Measurements from ENCODE around the gene SEMA3B. TPM values are rescaled to one million over a fixed set of nuclear protein-coding genes. Genes with fewer than 3 reads are reported as not detected.

SEMA3B gene
- total RNA-seq, 1 donor from 2014 or later = 5.4 TPM

GRCh38 chr3:50325113-50325480, 56.1 kb downstream of the SEMA3B start:
- TF ChIP-seq CTCF (IDR thresholded peaks at IDR 0.05; ENCODE audit: partially characterized antibody, unreplicated experiment) = no peak
- no peak overlapping the region for H3K27ac Mint-ChIP-seq (ENCODE audit: unreplicated experiment)
- H3K36me3 Mint-ChIP-seq (ENCODE audit: unreplicated experiment) = no peaks in the 10 kb centered on the region
- peaks cover 8% of the 10 kb centered on the region for H3K27me3 Mint-ChIP-seq (ENCODE audit: unreplicated experiment)
- no peak overlapping the region for H3K4me3 Mint-ChIP-seq (ENCODE audit: unreplicated experiment)
- DNase-seq = no peak
- H3K4me1 Mint-ChIP-seq (ENCODE audit: low read depth, unreplicated experiment) = peaks cover 10% of the 10 kb centered on the region
- peaks cover 6% of the 10 kb centered on the region for H3K9me3 Mint-ChIP-seq (ENCODE audit: unreplicated experiment)

- Mint-ChIP-seq H3K9me3 (ENCODE audit: unreplicated experiment) (peaks cover 6% of the 10 kb centered on the region), H3K4me3 (ENCODE audit: unreplicated experiment) (no peak overlapping the region), H3K27ac (ENCODE audit: unreplicated experiment) (no peak overlapping the region), H3K4me1 (ENCODE audit: low read depth, unreplicated experiment) (peaks cover 6% of the 10 kb centered on the region), H3K36me3 (ENCODE audit: unreplicated experiment) (no peaks in the 10 kb centered on the region), H3K27me3 (ENCODE audit: unreplicated experiment) (peaks cover 3% of the 10 kb centered on the region)
- no peak for DNase-seq
- TF ChIP-seq CTCF (IDR thresholded peaks at IDR 0.05; ENCODE audit: partially characterized antibody, unreplicated experiment) = no peak
Measured at GRCh38 chr3:50325497-50326181, 56.7 kb downstream of the SEMA3B start.

GRCh38 chr3:50326182-50326541, 57.2 kb downstream of the SEMA3B start:
- Mint-ChIP-seq H3K9me3 (ENCODE audit: unreplicated experiment) (peaks cover 5% of the 10 kb centered on the region), H3K4me1 (ENCODE audit: low read depth, unreplicated experiment) (peaks cover 6% of the 10 kb centered on the region), H3K27ac (ENCODE audit: unreplicated experiment) (no peak overlapping the region), H3K36me3 (ENCODE audit: unreplicated experiment) (no peaks in the 10 kb centered on the region), H3K27me3 (ENCODE audit: unreplicated experiment) (peaks cover 1% of the 10 kb centered on the region), H3K4me3 (ENCODE audit: unreplicated experiment) (no peak overlapping the region)
- TF ChIP-seq CTCF (IDR thresholded peaks at IDR 0.05; ENCODE audit: partially characterized antibody, unreplicated experiment) = no peak
- no peak for DNase-seq

- Mint-ChIP-seq H3K27ac (ENCODE audit: unreplicated experiment) (peak overlapping the region; percentile 28), H3K27me3 (ENCODE audit: unreplicated experiment) (peaks cover 1% of the 10 kb centered on the region)
Measured at GRCh38 chr3:50327129-50327528, 58.2 kb downstream of the SEMA3B start.

More at GRCh38 chr3:50327129-50327528, 58.2 kb downstream of the SEMA3B start:
- Mint-ChIP-seq H3K4me1 (ENCODE audit: low read depth, unreplicated experiment) (peaks cover 6% of the 10 kb centered on the region), H3K9me3 (ENCODE audit: unreplicated experiment) (peaks cover 5% of the 10 kb centered on the region), H3K4me3 (ENCODE audit: unreplicated experiment) (peak overlapping the region; percentile 83), H3K36me3 (ENCODE audit: unreplicated experiment) (no peaks in the 10 kb centered on the region)
- no peak for DNase-seq
- no peak for TF ChIP-seq CTCF (IDR thresholded peaks at IDR 0.05; ENCODE audit: partially characterized antibody, unreplicated experiment)

Small RNA genes within 50 kb of the gene (microRNA-seq; reads per million reads assigned to microRNA genes)
- not detected for gene MIR5787 (ENCODE audit: unreplicated experiment)

Other genes starting within 250 kb of the SEMA3B start
- 363 TPM for gene RBM5, start 180.2 kb upstream of the SEMA3B start, total RNA-seq (ENCODE audit: unreplicated experiment)
- 41.2 TPM for gene SEMA3F, start 113.8 kb upstream of the SEMA3B start, total RNA-seq (ENCODE audit: unreplicated experiment)
- gene GNAT1, start 77.5 kb upstream of the SEMA3B start, total RNA-seq (ENCODE audit: unreplicated experiment) = not detected
- gene SLC38A3, start 63.9 kb upstream of the SEMA3B start, total RNA-seq (ENCODE audit: unreplicated experiment) = not detected
- 297 TPM for gene GNAI2, start 32.9 kb upstream of the SEMA3B start, total RNA-seq (ENCODE audit: unreplicated experiment)
- not detected for gene LSMEM2, start 9.9 kb downstream of the SEMA3B start, total RNA-seq (ENCODE audit: unreplicated experiment)
- 38.2 TPM for gene IFRD2, start 23.3 kb downstream of the SEMA3B start, total RNA-seq (ENCODE audit: unreplicated experiment)
- 6.9 TPM for gene HYAL3, start 30.3 kb downstream of the SEMA3B start, total RNA-seq (ENCODE audit: unreplicated experiment)
- 13.3 TPM for gene NAA80, start 30.3 kb downstream of the SEMA3B start, total RNA-seq (ENCODE audit: unreplicated experiment)
- 0.96 TPM for gene HYAL1, start 34.4 kb downstream of the SEMA3B start, total RNA-seq (ENCODE audit: unreplicated experiment)
- 48.4 TPM for gene HYAL2, start 53.6 kb downstream of the SEMA3B start, total RNA-seq (ENCODE audit: unreplicated experiment)
- 30.8 TPM for gene TUSC2, start 59.1 kb downstream of the SEMA3B start, total RNA-seq (ENCODE audit: unreplicated experiment)
- 27.8 TPM for gene RASSF1, start 71.7 kb downstream of the SEMA3B start, total RNA-seq (ENCODE audit: unreplicated experiment)
- 1.3 TPM for gene ZMYND10, start 76.6 kb downstream of the SEMA3B start, total RNA-seq (ENCODE audit: unreplicated experiment)
- 30.4 TPM for gene NPRL2, start 81.6 kb downstream of the SEMA3B start, total RNA-seq (ENCODE audit: unreplicated experiment)
- 12.6 TPM for gene CYB561D2, start 81.7 kb downstream of the SEMA3B start, total RNA-seq (ENCODE audit: unreplicated experiment)
- 42.5 TPM for gene TMEM115, start 90.4 kb downstream of the SEMA3B start, total RNA-seq (ENCODE audit: unreplicated experiment)
- 5.0 TPM for gene CACNA2D2, start 234.5 kb downstream of the SEMA3B start, total RNA-seq (ENCODE audit: unreplicated experiment)

Measured in glutamatergic neuron (in vitro differentiated cells).